GM12878 (cell line): Measurements from ENCODE around the gene TMEM176B.

ENCODE experiments used
- DPF2 ChIP-seq: fragments of 450-650 bp; IDR thresholded peaks from 2 replicates; pipeline ENCODE4 v1.6.1; 2017; ENCODE audit warnings: mild to moderate bottlenecking
- MAX ChIP-seq: IDR thresholded peaks from 2 replicates; pipeline ENCODE4 v1.6.1; 2012; ENCODE audit warnings: low read depth, low read length, improper control_type of control experiment
- POLR2A ChIP-seq: IDR thresholded peaks from 2 replicates; pipeline ENCODE4 v1.6.1; 2011; ENCODE audit warnings: low read depth, mild to moderate bottlenecking, low read length
- POLR2AphosphoS5 ChIP-seq: IDR thresholded peaks from 2 replicates; pipeline ENCODE4 v1.6.1; 2011; ENCODE audit warnings: mild to moderate bottlenecking, low read length, inconsistent platforms
- RAD21 ChIP-seq: IDR thresholded peaks from 2 replicates; pipeline ENCODE4 v1.6.1; 2011; ENCODE audit warnings: mild to moderate bottlenecking, low read depth, low read length, moderate library complexity; ENCODE audit not compliant: insufficient read depth
- RBBP5 ChIP-seq: fragments of 200-600 bp; sonication (generic); conservative IDR thresholded peaks from 2 replicates; pipeline ENCODE4 v1.6.1; 2016
- ZNF384 ChIP-seq: IDR thresholded peaks from 2 replicates; pipeline ENCODE4 v1.6.1; 2012; ENCODE audit warnings: low read depth, mild to moderate bottlenecking, low read length, improper control_type of control experiment, borderline replicate concordance

GRCh38 chr7:150769768-150770167 lies 30.4 kb downstream of the TMEM176B start:
- TF ChIP-seq DPF2, result no peak
- no peak for TF ChIP-seq ZNF384
- no peak for TF ChIP-seq RAD21
- no peak for TF ChIP-seq RBBP5
- no peak for TF ChIP-seq POLR2A
- TF ChIP-seq POLR2AphosphoS5, result no peak
- TF ChIP-seq MAX, result no peak
